NCI-H69 (cell line): ENCODE data around the gene INSL4.
A peak's percentile ranks its signal among the peaks of the same experiment; 100 is the strongest.

ENCODE experiments used
- DNase-seq: peaks from one replicate; lab custom pipeline; 2025; lab: John Stamatoyannopoulos, UW

Gene INSL4

DNA sequence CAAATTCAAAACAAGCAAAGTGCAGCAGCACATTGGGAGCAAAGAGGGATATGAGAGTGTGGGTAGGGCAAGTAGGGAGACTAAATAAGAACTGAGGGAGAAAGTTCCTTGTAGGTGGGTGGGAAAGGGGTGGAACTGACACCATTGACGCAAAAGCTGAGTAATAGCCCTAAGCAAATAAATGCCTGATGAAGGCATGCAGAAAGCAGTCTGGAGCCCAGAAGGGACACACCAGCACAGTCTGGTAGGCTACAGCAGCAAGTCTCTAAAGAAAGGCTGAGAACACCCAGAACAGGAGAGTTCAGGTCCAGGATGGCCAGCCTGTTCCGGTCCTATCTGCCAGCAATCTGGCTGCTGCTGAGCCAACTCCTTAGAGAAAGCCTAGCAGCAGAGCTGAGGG lies at the start of gene INSL4:
INSL4 (plus strand) TSS at position 208 of the 400 bp plus-strand sequence; CDS start at position 313, 105 bp downstream.
- no peak for DNase-seq

GRCh38 chr9:5184776-5185175 lies 46.4 kb upstream of the INSL4 start:
- no peak for DNase-seq

- DNase-seq = no peak
Measured at GRCh38 chr9:5185220-5185840, 45.9 kb upstream of the INSL4 start, which contains the start of gene INSL6. TSS of gene INSL6 (minus strand) at chr9:5185639. CDS start at chr9:5185602, 37 bp downstream.

DNA sequence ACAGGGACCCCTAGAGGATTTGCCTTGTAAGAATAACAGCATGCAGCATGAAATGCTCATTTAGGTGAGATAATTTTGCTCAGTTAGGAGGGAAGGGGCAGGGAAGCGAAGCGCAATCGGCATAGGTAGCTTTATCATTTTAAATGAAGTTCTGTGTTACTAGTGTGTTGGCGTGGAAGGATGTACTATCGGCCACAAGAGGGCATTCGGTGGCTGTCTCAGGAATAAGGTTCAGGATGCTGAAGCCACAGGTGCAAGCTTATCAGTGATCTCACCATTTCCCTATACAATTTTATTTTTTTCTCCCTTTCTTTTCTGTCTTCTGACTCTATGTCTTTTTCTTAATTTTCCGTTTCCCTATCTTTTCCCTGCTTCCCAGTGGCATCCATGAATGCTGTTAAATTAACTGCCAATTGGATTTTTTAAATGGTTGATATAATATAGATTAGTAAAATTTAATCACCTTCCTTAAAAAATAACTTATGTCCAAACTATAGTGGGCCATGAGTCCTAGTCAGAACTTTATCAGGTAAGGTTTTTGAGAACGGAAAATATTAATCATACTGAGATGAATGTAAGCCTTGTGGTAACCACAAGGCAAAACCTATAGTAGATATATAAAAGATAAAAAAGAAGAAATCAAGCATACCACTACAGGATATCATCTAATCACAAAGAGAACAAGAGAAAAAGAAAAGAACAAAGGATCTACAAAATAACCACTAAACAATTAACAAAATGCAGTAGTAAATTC lies 44.6 kb upstream of the INSL4 start:
- peak; percentile 73 for DNase-seq

GRCh38 chr9:5188060-5188984 lies 42.9 kb upstream of the INSL4 start:
- DNase-seq = peak; percentile 9

GRCh38 chr9:5191985-5192384 lies 39.2 kb upstream of the INSL4 start:
- DNase-seq = no peak

- DNase-seq = no peak
Measured at GRCh38 chr9:5193345-5193744, 37.9 kb upstream of the INSL4 start.

GRCh38 chr9:5195463-5195862 lies 35.8 kb upstream of the INSL4 start:
- DNase-seq = no peak

DNA sequence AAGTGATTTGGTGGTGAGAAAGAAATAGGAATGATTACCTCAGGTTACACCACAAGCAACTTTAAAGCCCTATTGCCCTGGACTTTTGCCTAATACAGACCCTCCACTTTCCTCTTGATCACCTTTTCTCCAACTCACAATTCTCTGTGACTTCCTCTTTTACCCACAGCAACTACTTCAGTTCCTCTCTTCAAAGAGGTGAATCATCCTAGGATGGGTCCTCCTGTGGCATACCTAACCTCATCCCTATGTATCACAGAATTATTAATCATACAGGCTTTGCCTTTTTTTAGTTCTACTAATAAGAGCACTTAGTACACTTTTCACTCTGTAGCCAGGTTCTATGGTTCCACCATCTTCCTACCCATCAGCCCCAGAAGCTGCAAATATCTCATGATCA lies 26.1 kb upstream of the INSL4 start:
- no peak for DNase-seq

DNA sequence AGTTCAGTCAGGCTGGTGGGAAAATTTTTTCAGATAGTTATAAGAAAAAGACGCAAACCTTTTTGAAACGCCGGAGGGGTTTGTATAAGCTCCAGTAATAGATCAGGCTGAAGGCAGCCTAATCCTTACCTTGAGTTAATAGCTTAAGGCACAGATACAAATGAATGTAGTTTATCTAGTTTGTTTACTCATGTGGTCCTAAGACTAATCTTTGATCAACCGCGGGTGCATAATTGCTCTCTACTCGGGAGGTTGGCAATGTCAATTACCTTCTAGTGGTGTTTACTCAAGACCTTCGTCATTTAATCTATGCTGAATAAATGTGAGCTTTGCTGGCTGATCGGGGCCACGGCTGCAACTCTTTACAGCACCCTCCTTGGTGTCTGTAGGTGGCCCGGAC lies 665 bp upstream of the INSL4 start:
- peak; percentile 5 for DNase-seq

DNA sequence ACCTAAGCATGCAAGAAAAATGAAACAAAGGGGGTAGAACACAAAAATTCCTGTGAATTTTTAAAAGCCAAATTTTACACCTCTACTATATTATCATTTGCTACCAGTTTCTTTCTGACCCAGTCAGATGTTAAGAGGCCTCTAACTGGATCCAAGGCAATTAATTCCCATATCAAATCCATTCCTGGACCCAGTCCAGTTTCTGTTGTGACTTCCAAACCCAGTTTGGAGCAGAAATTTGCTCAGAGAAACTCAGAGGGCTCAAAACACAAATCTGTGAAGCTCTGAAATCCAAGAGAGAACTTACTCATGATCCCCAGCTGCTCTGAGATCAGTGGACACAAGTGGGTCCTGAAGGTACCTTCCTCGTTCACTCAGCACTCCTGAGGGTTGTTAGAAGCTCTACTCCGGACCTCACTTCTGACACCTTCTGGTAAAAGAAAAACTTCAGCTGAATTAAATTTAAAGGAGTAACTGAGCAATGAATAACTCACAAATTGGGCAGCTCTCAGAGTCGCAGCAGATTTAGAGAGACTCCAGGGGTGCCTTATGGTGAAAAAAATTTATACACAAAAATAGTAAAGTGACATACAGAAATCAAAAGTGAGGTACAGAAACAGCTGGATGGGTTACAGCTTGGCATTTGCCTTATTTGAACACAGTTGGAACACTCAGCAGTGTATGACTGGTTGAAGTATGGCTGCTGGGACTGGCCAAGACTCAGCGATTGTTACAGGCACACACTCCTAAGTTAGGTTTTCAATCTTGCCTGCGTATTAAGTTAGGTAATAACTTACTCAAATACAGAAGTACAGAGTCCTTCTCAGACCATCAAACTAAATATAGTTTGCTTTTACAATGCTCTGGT lies 32.4 kb downstream of the INSL4 start:
- DNase-seq = peak; percentile 23

- DNase-seq = no peak
Measured at GRCh38 chr9:5264219-5264595, 33.0 kb downstream of the INSL4 start.

DNA sequence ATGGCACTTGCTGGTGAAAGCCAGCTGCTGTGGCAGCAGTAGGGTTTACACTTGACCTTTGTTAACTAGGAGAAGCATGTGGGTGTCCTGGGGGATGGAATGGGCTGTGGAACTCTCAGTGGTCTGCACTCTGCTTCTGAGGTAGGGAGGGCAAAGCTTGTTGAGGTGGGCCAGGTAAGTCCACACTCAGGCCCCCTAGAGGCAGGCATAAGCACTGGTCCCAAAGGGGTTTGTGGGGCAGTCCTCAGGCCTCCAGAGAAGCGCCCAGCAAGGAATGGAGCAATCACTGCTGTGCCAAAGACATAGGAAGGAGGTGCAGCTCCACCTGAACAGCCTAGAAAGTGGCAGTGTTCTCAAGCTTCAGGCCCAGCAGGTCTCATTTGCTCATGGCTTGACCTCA lies 34.7 kb downstream of the INSL4 start:
- DNase-seq = peak; percentile 5

GRCh38 chr9:5269249-5269715 lies 38.1 kb downstream of the INSL4 start:
- no peak for DNase-seq

DNA sequence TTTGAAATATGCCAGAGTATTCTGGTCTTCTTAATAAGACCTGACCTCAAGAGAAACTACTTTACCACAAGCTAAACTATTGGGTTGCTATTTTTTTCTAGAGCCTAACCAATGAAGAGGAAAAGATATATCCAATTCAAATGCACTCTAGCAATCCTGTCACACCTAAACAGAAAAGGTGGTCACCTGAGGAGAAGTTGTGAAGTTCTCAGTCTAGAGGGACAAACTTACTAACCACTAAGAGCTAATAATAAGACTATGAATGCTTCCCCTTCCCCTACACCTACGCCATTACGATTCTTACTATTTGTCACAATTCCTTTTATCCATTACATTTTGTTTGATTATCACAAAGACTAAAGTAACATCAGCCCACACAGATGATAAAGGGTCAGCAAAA lies 43.6 kb downstream of the INSL4 start:
- DNase-seq = no peak

GRCh38 chr9:5278486-5278885 lies 47.3 kb downstream of the INSL4 start:
- DNase-seq = no peak
